Loucy (cell line): Measurements from ENCODE around the gene EPAS1.

Experiments used
- H2AFZ ChIP-seq: fragments of 200-600 bp; sonication (generic); 2 replicates; pipeline ENCODE4 v1.6.0; 2016; ENCODE audit warnings: antibody characterized with exemption, mild to moderate bottlenecking, low read length, moderate library complexity
- H3F3A ChIP-seq: fragments of 200-600 bp; 2 replicates; pipeline ENCODE4 v1.6.0; 2016; ENCODE audit warnings: antibody characterized with exemption, low read depth, mild to moderate bottlenecking
- H3K27me3 ChIP-seq: fragments of 200-600 bp; sonication (generic); 2 replicates; pipeline ENCODE4 v1.6.1; 2014; ENCODE audit warnings: low read length, mild to moderate bottlenecking; ENCODE audit not compliant: insufficient read depth, poor library complexity, severe bottlenecking
- H3K36me3 ChIP-seq: fragments of 200-600 bp; sonication (generic); 2 replicates; pipeline ENCODE4 v1.6.1; 2016; ENCODE audit warnings: low read length; ENCODE audit not compliant: insufficient read depth
- H3K4me1 ChIP-seq: fragments of 200-600 bp; sonication (generic); 2 replicates; pipeline ENCODE4 v1.5.1; 2014; ENCODE audit warnings: low read length, mild to moderate bottlenecking; ENCODE audit not compliant: insufficient read depth, poor library complexity, severe bottlenecking
- H3K4me2 ChIP-seq: fragments of 200-600 bp; sonication (generic); 2 replicates; pipeline ENCODE4 v1.6.0; 2014; ENCODE audit warnings: antibody characterized with exemption, low read length, low read depth, mild to moderate bottlenecking; ENCODE audit not compliant: poor library complexity, severe bottlenecking
- H3K4me3 ChIP-seq: fragments of 200-600 bp; sonication (generic); 2 replicates; pipeline ENCODE4 v1.5.1; 2014; ENCODE audit warnings: low read length, mild to moderate bottlenecking, mixed read lengths; ENCODE audit not compliant: poor library complexity, severe bottlenecking
- H3K79me2 ChIP-seq: fragments of 200-600 bp; sonication (generic); 2 replicates; pipeline ENCODE4 v1.6.1; 2014; ENCODE audit warnings: low read length; ENCODE audit not compliant: insufficient read depth
- H3K9ac ChIP-seq: fragments of 200-600 bp; sonication (generic); 2 replicates; pipeline ENCODE4 v1.6.0; 2014; ENCODE audit warnings: mild to moderate bottlenecking, low read depth, low read length, moderate library complexity; ENCODE audit not compliant: poor library complexity, severe bottlenecking
- H3K9me2 ChIP-seq: fragments of 200-600 bp; sonication (generic); replicated peaks from 2 replicates; pipeline ENCODE4 v1.6.1; 2016; ENCODE audit warnings: low read depth, low read length, mixed read lengths
- H3K9me3 ChIP-seq: fragments of 200-600 bp; sonication (generic); 2 replicates; pipeline ENCODE4 v1.6.1; 2014; ENCODE audit warnings: mild to moderate bottlenecking, antibody characterized with exemption, low read length, low read depth; ENCODE audit not compliant: insufficient read depth
- H4K20me1 ChIP-seq: fragments of 200-600 bp; sonication (generic); 2 replicates; pipeline ENCODE4 v1.6.0; 2014; ENCODE audit warnings: antibody characterized with exemption, low read length, mild to moderate bottlenecking; ENCODE audit not compliant: insufficient read depth, poor library complexity, severe bottlenecking
- EZH2phosphoT487 ChIP-seq: fragments of 200-600 bp; IDR thresholded peaks from 2 replicates; pipeline ENCODE4 v1.6.1; 2018; ENCODE audit warnings: antibody characterized with exemption, mild to moderate bottlenecking, moderate library complexity, borderline replicate concordance
- TF ChIP-seq, protein P1 (sequence below): fragments of 200-600 bp; sonication (generic); conservative IDR thresholded peaks from 2 replicates; pipeline ENCODE4 v1.5.1; 2014; ENCODE audit warnings: mild to moderate bottlenecking, antibody characterized with exemption, low read length

The EPAS1 gene

DNA sequence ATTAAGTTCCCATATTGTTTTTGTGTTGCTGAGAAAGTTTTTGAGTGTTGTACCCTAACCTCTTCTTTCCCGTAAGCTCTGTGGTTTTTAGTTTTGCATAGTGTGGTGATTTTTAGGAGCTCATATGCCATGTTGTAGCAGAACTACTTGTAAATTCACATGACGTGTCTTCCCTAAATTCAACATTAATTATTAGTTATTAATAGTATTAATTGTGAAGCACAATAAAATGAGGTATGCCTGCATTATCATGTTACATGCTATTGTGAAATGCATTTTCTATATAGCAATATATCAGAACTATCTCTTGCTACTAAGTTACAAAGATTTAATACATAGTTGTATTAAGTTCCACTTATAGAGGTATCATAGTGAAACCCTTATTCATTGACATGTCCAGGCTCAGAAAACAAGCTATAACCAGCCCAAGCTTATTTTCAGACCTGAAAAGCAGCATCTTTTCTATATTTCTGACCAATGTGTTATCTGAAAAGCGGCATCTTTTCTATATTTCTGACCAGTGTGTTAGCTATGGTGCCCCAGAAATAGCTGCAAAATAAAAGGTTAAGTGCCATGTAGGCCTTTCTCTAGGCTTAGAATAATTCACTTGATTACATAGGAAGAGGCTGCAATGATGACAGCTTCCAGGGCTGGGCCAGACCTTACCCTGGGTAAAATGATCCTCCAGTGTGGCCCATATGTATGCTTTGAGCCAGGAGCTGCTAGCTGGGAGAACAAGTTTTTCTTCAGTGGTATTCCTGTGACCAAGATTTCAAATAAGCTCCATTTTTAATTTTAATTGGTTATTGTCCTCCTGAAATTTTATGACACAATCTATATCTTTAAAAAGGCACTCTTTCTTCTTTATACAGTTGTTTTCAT is 21.6 kb downstream of the EPAS1 start:
- Histone ChIP-seq H3K4me1 (peaks cover 71% of the 10 kb centered on the region), H3K9me2 (no peaks in the 10 kb centered on the region), H4K20me1 (no peaks in the 10 kb centered on the region), H3K4me2 (no peak overlapping the region), H3K79me2 (peaks cover 88% of the 10 kb centered on the region), H3K9me3 (no peaks in the 10 kb centered on the region), H3K9ac (no peak overlapping the region), H3K27me3 (no peaks in the 10 kb centered on the region), H3K36me3 (no peaks in the 10 kb centered on the region), H2AFZ (no peak overlapping the region), H3F3A (no peaks in the 10 kb centered on the region), H3K4me3 (no peak overlapping the region)
- TF ChIP-seq EZH2phosphoT487 = no peak
- TF ChIP-seq, protein P1, sequence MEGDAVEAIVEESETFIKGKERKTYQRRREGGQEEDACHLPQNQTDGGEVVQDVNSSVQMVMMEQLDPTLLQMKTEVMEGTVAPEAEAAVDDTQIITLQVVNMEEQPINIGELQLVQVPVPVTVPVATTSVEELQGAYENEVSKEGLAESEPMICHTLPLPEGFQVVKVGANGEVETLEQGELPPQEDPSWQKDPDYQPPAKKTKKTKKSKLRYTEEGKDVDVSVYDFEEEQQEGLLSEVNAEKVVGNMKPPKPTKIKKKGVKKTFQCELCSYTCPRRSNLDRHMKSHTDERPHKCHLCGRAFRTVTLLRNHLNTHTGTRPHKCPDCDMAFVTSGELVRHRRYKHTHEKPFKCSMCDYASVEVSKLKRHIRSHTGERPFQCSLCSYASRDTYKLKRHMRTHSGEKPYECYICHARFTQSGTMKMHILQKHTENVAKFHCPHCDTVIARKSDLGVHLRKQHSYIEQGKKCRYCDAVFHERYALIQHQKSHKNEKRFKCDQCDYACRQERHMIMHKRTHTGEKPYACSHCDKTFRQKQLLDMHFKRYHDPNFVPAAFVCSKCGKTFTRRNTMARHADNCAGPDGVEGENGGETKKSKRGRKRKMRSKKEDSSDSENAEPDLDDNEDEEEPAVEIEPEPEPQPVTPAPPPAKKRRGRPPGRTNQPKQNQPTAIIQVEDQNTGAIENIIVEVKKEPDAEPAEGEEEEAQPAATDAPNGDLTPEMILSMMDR = no peak

DNA sequence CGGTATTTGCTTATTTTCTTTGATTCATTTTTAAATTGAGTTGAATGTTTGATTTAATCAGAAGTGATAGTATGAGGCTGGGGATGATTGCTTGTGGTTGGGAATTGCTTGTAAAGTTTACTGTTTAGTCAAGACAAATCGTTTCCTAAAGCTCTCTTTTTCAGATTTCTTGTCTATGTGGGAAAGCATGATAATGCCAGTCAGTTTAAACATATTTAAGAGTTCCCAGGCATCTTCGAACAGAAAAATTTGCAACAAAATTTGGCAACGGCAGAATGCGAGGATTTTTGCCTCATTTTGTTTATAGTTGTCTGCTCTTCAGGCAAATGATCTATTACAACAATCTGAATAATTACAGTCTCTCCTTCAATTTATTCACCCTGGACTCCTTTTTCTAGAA is 22.5 kb downstream of the EPAS1 start:
- no peaks in the 10 kb centered on the region for H4K20me1 ChIP-seq

DNA sequence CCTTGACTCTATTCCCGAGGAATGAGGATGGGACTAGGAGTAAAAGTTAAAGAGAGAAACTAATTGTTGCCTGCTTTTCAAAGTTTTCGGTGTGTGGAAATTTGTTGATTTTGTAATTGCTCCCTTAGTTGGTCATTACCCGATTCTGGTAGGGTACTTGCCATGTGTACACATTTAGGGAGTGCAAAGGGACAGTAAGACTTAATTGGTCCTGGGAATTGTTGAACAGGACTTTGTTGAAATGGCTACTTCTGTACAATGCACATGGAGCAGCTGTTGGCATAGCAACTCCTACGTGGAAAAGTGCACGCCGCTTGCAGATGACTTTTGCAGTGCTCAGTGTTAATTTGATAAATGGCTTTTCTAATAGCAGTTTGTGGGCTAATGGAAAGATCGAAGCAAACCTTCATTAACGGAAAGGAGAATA is 22.9 kb downstream of the EPAS1 start:
- no peaks in the 10 kb centered on the region for H4K20me1 ChIP-seq
- H3F3A ChIP-seq = no peaks in the 10 kb centered on the region
- H3K79me2 ChIP-seq = peaks cover 84% of the 10 kb centered on the region
- H3K27me3 ChIP-seq = no peaks in the 10 kb centered on the region
- no peak overlapping the region for H3K4me3 ChIP-seq
- H3K9me3 ChIP-seq = no peaks in the 10 kb centered on the region
- H2AFZ ChIP-seq = no peak overlapping the region
- H3K36me3 ChIP-seq = no peaks in the 10 kb centered on the region
- no peak overlapping the region for H3K4me2 ChIP-seq
- peaks cover 73% of the 10 kb centered on the region for H3K4me1 ChIP-seq
- H3K9me2 ChIP-seq = no peaks in the 10 kb centered on the region
- no peak overlapping the region for H3K9ac ChIP-seq
- TF ChIP-seq, protein P1 = no peak
- no peak for TF ChIP-seq EZH2phosphoT487

More for the DNA sequence above, 22.5 kb downstream of the EPAS1 start:
- Histone ChIP-seq H2AFZ (no peak overlapping the region), H3K4me3 (no peak overlapping the region), H3K9ac (no peak overlapping the region), H3F3A (no peaks in the 10 kb centered on the region), H3K79me2 (peaks cover 84% of the 10 kb centered on the region), H3K4me1 (peaks cover 73% of the 10 kb centered on the region), H3K9me2 (no peaks in the 10 kb centered on the region), H3K4me2 (no peak overlapping the region), H3K27me3 (no peaks in the 10 kb centered on the region), H3K9me3 (no peaks in the 10 kb centered on the region), H3K36me3 (no peaks in the 10 kb centered on the region)
- TF ChIP-seq, protein P1 = no peak
- no peak for TF ChIP-seq EZH2phosphoT487
